HL-60 (cell line): ENCODE results near the gene SVOP.

Experiments used
- GABPA ChIP-seq: IDR thresholded peaks from 2 replicates; pipeline ENCODE4 v1.6.1; 2012; ENCODE audit warnings: low read depth
- SPI1 ChIP-seq: IDR thresholded peaks from 2 replicates; pipeline ENCODE4 v1.6.1; 2012; ENCODE audit warnings: low read depth, mild to moderate bottlenecking, borderline replicate concordance
- TF ChIP-seq, protein P1 (sequence below): IDR thresholded peaks from 2 replicates; pipeline ENCODE4 v1.6.1; 2012; ENCODE audit warnings: low read depth; ENCODE audit not compliant: insufficient replicate concordance

DNA sequence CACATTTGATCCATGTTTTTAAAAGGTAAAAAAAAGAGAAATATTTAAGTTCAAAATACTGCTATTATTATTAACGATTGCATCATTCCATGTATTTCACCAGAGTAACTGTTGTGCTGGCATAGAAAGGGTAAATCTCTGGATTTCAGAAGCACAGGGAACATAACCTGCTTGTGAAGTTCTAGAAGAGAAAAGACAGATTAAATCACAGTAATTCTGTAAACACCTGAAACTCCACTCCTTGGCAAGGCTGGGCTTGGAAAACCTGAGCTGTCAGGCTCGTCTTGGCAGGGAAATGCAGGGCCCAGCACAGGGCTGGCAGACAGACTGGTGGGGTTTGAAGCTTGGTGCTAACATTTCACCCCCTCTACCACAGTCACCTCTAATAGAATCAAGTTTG, 35.1 kb downstream of the SVOP start:
- TF ChIP-seq GABPA (no peak), SPI1 (no peak)
- TF ChIP-seq, protein P1, sequence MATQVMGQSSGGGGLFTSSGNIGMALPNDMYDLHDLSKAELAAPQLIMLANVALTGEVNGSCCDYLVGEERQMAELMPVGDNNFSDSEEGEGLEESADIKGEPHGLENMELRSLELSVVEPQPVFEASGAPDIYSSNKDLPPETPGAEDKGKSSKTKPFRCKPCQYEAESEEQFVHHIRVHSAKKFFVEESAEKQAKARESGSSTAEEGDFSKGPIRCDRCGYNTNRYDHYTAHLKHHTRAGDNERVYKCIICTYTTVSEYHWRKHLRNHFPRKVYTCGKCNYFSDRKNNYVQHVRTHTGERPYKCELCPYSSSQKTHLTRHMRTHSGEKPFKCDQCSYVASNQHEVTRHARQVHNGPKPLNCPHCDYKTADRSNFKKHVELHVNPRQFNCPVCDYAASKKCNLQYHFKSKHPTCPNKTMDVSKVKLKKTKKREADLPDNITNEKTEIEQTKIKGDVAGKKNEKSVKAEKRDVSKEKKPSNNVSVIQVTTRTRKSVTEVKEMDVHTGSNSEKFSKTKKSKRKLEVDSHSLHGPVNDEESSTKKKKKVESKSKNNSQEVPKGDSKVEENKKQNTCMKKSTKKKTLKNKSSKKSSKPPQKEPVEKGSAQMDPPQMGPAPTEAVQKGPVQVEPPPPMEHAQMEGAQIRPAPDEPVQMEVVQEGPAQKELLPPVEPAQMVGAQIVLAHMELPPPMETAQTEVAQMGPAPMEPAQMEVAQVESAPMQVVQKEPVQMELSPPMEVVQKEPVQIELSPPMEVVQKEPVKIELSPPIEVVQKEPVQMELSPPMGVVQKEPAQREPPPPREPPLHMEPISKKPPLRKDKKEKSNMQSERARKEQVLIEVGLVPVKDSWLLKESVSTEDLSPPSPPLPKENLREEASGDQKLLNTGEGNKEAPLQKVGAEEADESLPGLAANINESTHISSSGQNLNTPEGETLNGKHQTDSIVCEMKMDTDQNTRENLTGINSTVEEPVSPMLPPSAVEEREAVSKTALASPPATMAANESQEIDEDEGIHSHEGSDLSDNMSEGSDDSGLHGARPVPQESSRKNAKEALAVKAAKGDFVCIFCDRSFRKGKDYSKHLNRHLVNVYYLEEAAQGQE = no peak
